H1 (cell line): ENCODE data around the gene RCBTB1. TPM values are rescaled to one million over a fixed set of nuclear protein-coding genes. Genes with fewer than 3 reads are reported as not detected.

Experiments
- CTCF ChIA-PET: fragments of 300-600 bp; sonication (Branson Sonifier 250); formaldehyde crosslinking; loops from one replicate; lab custom pipeline; 2021; ENCODE audit not compliant: partially characterized antibody; lab: Charles Lee
- POLR2A ChIA-PET: fragments of 300-600 bp; sonication (Branson Sonifier 250); formaldehyde crosslinking; loops from one replicate; lab custom pipeline; 2021; ENCODE audit warnings: inconsistent platforms; ENCODE audit not compliant: partially characterized antibody; lab: Charles Lee
- DNase-seq, 2 experiments: peaks; one replicate each; pipeline versions ENCODE4 v3.0.0 to v3.0.0-alpha.2; 2010 to 2022; ENCODE audit warnings: low spot score in 2 of 2, low read depth in 1 of 2, mixed read lengths in 1 of 2
- FAIRE-seq: peaks from 2 replicates; lab custom pipeline; 2011; peaks lifted over from hg19 to GRCh38; lab: Jason Lieb, UNC
- H2AFZ ChIP-seq: 2 replicates; pipeline ENCODE4 v1.8.1; 2012; ENCODE audit warnings: low read length, inconsistent platforms
- H2AK5ac ChIP-seq: 2 replicates; pipeline ENCODE4 v1.6.1; 2013; ENCODE audit warnings: low read depth, low read length
- H2BK120ac ChIP-seq: replicated peaks from 2 replicates; pipeline ENCODE3; 2013; ENCODE audit warnings: low read depth, low read length, inconsistent platforms
- H2BK12ac ChIP-seq: 2 replicates; pipeline ENCODE4 v1.6.1; 2013; ENCODE audit warnings: low read depth, low read length
- H2BK15ac ChIP-seq: 2 replicates; pipeline ENCODE4 v1.6.1; 2013; ENCODE audit warnings: low read length
- H2BK20ac ChIP-seq: 2 replicates; pipeline ENCODE4 v1.6.1; 2013; ENCODE audit warnings: low read length
- H2BK5ac ChIP-seq: 2 replicates; pipeline ENCODE4 v1.6.1; 2013; ENCODE audit warnings: low read depth, low read length
- H3K14ac ChIP-seq: 2 replicates; pipeline ENCODE4 v1.6.1; 2013; ENCODE audit warnings: inconsistent platforms; ENCODE audit not compliant: insufficient read length
- H3K18ac ChIP-seq: 2 replicates; pipeline ENCODE4 v1.6.1; 2013; ENCODE audit warnings: low read length; ENCODE audit errors: extremely low read depth
- H3K23ac ChIP-seq: 2 replicates; pipeline ENCODE4 v1.6.1; 2013; ENCODE audit warnings: inconsistent platforms; ENCODE audit not compliant: insufficient read length
- H3K23me2 ChIP-seq: 2 replicates; pipeline ENCODE4 v1.6.1; 2013; ENCODE audit warnings: low read depth, low read length
- H3K27ac ChIP-seq: 2 replicates; pipeline ENCODE4 v1.6.1; 2011; ENCODE audit warnings: low read depth, low read length, inconsistent platforms
- H3K27me3 ChIP-seq, 4 experiments: replicated peaks in 1 of 4; 1 replicate in 1 of 4; 2 replicates in 3 of 4; pipeline versions ENCODE4 v1.6.1 to v1.8.1; 2011 to 2013; ENCODE audit warnings: low read length in 3 of 4, mild to moderate bottlenecking in 3 of 4, inconsistent platforms in 2 of 4, mixed read lengths in 2 of 4, moderate library complexity in 1 of 4; ENCODE audit not compliant: control insufficient read depth in 3 of 4, insufficient read depth in 3 of 4; ENCODE audit errors: extremely low read depth in 1 of 4
- H3K36me3 ChIP-seq, 4 experiments: 2 replicates each; pipeline versions ENCODE4 v1.6.1 to v1.8.1; 2011 to 2013; ENCODE audit warnings: mild to moderate bottlenecking in 4 of 4, low read length in 3 of 4, moderate library complexity in 2 of 4, control low read depth in 1 of 4, inconsistent platforms in 1 of 4; ENCODE audit not compliant: insufficient read depth in 4 of 4, control insufficient read depth in 2 of 4
- H3K4ac ChIP-seq: replicated peaks from 2 replicates; pipeline ENCODE3; 2013; ENCODE audit warnings: low read length, low read depth, mixed read lengths, inconsistent platforms; ENCODE audit not compliant: insufficient read length
- H3K4me1 ChIP-seq, 4 experiments: replicated peaks in 1 of 4; 1 replicate in 1 of 4; 2 replicates in 3 of 4; pipeline versions ENCODE4 v1.6.1 to v1.8.1; 2011 to 2013; ENCODE audit warnings: low read length in 3 of 4, inconsistent platforms in 2 of 4, mixed read lengths in 1 of 4; ENCODE audit not compliant: insufficient read depth in 4 of 4, control insufficient read depth in 3 of 4
- H3K4me2 ChIP-seq, 2 experiments: 2 replicates each; pipeline versions ENCODE4 v1.6.1 to v1.8.1; 2011 to 2013; ENCODE audit warnings: low read depth in 2 of 2, low read length in 2 of 2, control low read depth in 1 of 2, inconsistent platforms in 1 of 2, mild to moderate bottlenecking in 1 of 2; ENCODE audit not compliant: insufficient read depth in 1 of 2
- H3K4me3 ChIP-seq, 4 experiments: fragments of 200-600, 300-600 bp in 1 of 4; sonication (generic), shearing (Covaris generic), sonication (Bioruptor Twin) in 1 of 4; 2 replicates each; pipeline versions ENCODE4 v1.5.1 to v1.8.1; 2011 to 2016; ENCODE audit warnings: low read length in 4 of 4, low read depth in 3 of 4, control low read depth in 2 of 4, inconsistent platforms in 2 of 4, mild to moderate bottlenecking in 2 of 4, mixed read lengths in 1 of 4, moderate library complexity in 1 of 4; ENCODE audit not compliant: insufficient read depth in 2 of 4; ENCODE audit errors: extremely low read depth in 1 of 4
- H3K56ac ChIP-seq: replicated peaks from 2 replicates; pipeline ENCODE3; 2013; ENCODE audit warnings: low read depth, mild to moderate bottlenecking, mixed read lengths, low read length, inconsistent platforms; ENCODE audit not compliant: insufficient read length
- H3K79me1 ChIP-seq: 2 replicates; pipeline ENCODE4 v1.6.1; 2013; ENCODE audit warnings: low read depth, low read length, control low read depth
- H3K79me2 ChIP-seq, 2 experiments: 2 replicates each; pipeline versions ENCODE4 v1.6.1 to v1.8.1; 2012 to 2013; ENCODE audit warnings: low read length in 2 of 2, mild to moderate bottlenecking in 2 of 2, inconsistent platforms in 1 of 2; ENCODE audit not compliant: insufficient read depth in 2 of 2, control insufficient read depth in 1 of 2
- H3K9ac ChIP-seq, 4 experiments: replicated peaks in 1 of 4; 1 replicate in 1 of 4; 2 replicates in 3 of 4; pipeline versions ENCODE4 v1.6.1 to v1.8.1; 2011 to 2013; ENCODE audit warnings: low read depth in 3 of 4, low read length in 3 of 4, control low read depth in 2 of 4, mild to moderate bottlenecking in 2 of 4, moderate library complexity in 2 of 4, inconsistent platforms in 1 of 4; ENCODE audit errors: extremely low read depth in 1 of 4
- H3K9me3 ChIP-seq, 2 experiments: 2 replicates each; pipeline versions ENCODE4 v1.6.1 to v1.8.1; 2012 to 2013; ENCODE audit warnings: mild to moderate bottlenecking in 2 of 2, moderate library complexity in 2 of 2, control low read depth in 1 of 2, inconsistent platforms in 1 of 2, low read depth in 1 of 2, low read length in 1 of 2, mixed read lengths in 1 of 2; ENCODE audit not compliant: insufficient read depth in 2 of 2
- H4K20me1 ChIP-seq, 2 experiments: replicated peaks in 1 of 2; 2 replicates each; pipeline versions ENCODE3 to v1.8.1; 2011 to 2013; ENCODE audit warnings: inconsistent platforms in 2 of 2, low read length in 2 of 2, mild to moderate bottlenecking in 1 of 2; ENCODE audit not compliant: insufficient read depth in 2 of 2, control insufficient read depth in 1 of 2
- H4K5ac ChIP-seq: 2 replicates; pipeline ENCODE4 v1.6.1; 2013; ENCODE audit warnings: low read length, low read depth, mixed read lengths, inconsistent platforms; ENCODE audit not compliant: insufficient read length
- H4K8ac ChIP-seq: 2 replicates; pipeline ENCODE4 v1.8.0; 2013; ENCODE audit warnings: mild to moderate bottlenecking, moderate library complexity, low read length, inconsistent platforms; ENCODE audit not compliant: insufficient read depth; ENCODE audit errors: extremely low read depth
- H4K91ac ChIP-seq: replicated peaks from 2 replicates; pipeline ENCODE3; 2013; ENCODE audit warnings: low read length, mixed read lengths, inconsistent platforms; ENCODE audit not compliant: insufficient read length
- EZH2 ChIP-seq: fragments of 200-600 bp; sonication (generic); IDR thresholded peaks from 2 replicates; pipeline ENCODE4 v1.7.1; 2012; ENCODE audit warnings: low read depth, mild to moderate bottlenecking, moderate library complexity, low read length, inconsistent platforms; ENCODE audit not compliant: severe bottlenecking
- GABPA ChIP-seq: IDR thresholded peaks from 2 replicates; pipeline ENCODE4 v1.6.1; 2011; ENCODE audit warnings: mild to moderate bottlenecking, low read length, moderate library complexity, borderline replicate concordance; ENCODE audit not compliant: insufficient read depth
- GTF2F1 ChIP-seq: IDR thresholded peaks from 2 replicates; pipeline ENCODE4 v1.6.1; 2012; ENCODE audit warnings: low read depth, low read length, improper control_type of control experiment, borderline replicate concordance
- RXRA ChIP-seq: IDR thresholded peaks from 2 replicates; pipeline ENCODE4 v1.6.1; 2011; ENCODE audit warnings: low read depth, mild to moderate bottlenecking, low read length, moderate library complexity; ENCODE audit not compliant: insufficient read depth
- SAP30 ChIP-seq: fragments of 300-600 bp; sonication (generic); IDR thresholded peaks from 2 replicates; pipeline ENCODE4 v1.7.1; 2012; ENCODE audit warnings: low read length, moderate library complexity, mild to moderate bottlenecking, inconsistent platforms; ENCODE audit not compliant: insufficient read depth, insufficient replicate concordance
- SP1 ChIP-seq: IDR thresholded peaks from 2 replicates; pipeline ENCODE4 v1.6.1; 2011; ENCODE audit warnings: low read depth, low read length
- SP2 ChIP-seq: IDR thresholded peaks from 2 replicates; pipeline ENCODE4 v1.6.1; 2012; ENCODE audit warnings: mild to moderate bottlenecking, low read length, inconsistent platforms
- SRF ChIP-seq: IDR thresholded peaks from 2 replicates; pipeline ENCODE4 v1.6.1; 2011; ENCODE audit warnings: mild to moderate bottlenecking, low read depth, low read length, moderate library complexity
- TAF7 ChIP-seq: optimal IDR thresholded peaks from 2 replicates; pipeline ENCODE3; 2011; ENCODE audit warnings: low read depth, mild to moderate bottlenecking, inconsistent platforms, low read length, moderate library complexity, borderline replicate concordance
- TEAD4 ChIP-seq: IDR thresholded peaks from 2 replicates; pipeline ENCODE4 v1.6.1; 2012; ENCODE audit warnings: low read depth, low read length, inconsistent platforms, mixed read lengths
- ZNF274 ChIP-seq: IDR thresholded peaks from 2 replicates; pipeline ENCODE4 v1.7.0; 2012; ENCODE audit warnings: low read length, borderline replicate concordance; ENCODE audit errors: extremely low read depth
- WGBS, 2 experiments: shearing (Covaris generic) in 1 of 2; methylation state at CpG; one replicate each; pipeline versions ENCODE4 v1.1.6 to v1.1.7; 2013 to 2015; ENCODE audit warnings: low lambda C conversion rate in 2 of 2, mixed read lengths in 2 of 2, inconsistent platforms in 1 of 2, low coverage in 1 of 2, missing lambda C conversion rate in 1 of 2; ENCODE audit not compliant: insufficient replicate concordance in 2 of 2, insufficient coverage in 1 of 2, insufficient read length in 1 of 2; ENCODE audit errors: extremely low coverage in 1 of 2, missing lambda C conversion rate in 1 of 2; 5-methylcytosine and 5-hydroxymethylcytosine counted together
- polyA plus RNA-seq, 7 experiments: library from polyadenylated mRNA; depleted of rRNA in 3 of 7; stranded (reverse) in 5 of 7; unstranded in 2 of 7; fragments of >200 nt in 5 of 7; fragments of 200-250 nt in 2 of 7; gene quantifications; 1 replicate in 5 of 7; 2 replicates in 1 of 7; 4 replicates in 1 of 7; pipeline versions ENCODE4 v1.2.1 to v1.2.3, GENCODE V29; 2011 to 2013; ENCODE audit warnings: missing spikeins in 2 of 7, mixed read lengths in 2 of 7
- total RNA-seq: library from RNA; stranded (reverse); fragmentation: NEBNext Ultra II Directional; extraction: Animal tissue kit (Norgen Biotek cat#: 25700); gene quantifications from 2 replicates; pipeline ENCODE4 v1.2.1, GENCODE V29; 2021
- TF ChIP-seq, protein P1 (sequence below): IDR thresholded peaks from 2 replicates; pipeline ENCODE4 v1.6.1; 2011; ENCODE audit warnings: low read length, improper control_type of control experiment

The RCBTB1 gene
- total and polyA plus RNA-seq, 2 of the 8 experiments (the other 6 are each of a cell fraction or from before 2014, with no cell fraction given), result 13.7 to 29.8 TPM

- Histone ChIP-seq H2AFZ (no peak overlapping the region), H3K4me2 (no peak overlapping the region), H3K23me2 (no peaks in the 10 kb centered on the region), H3K27ac (no peak overlapping the region), H3K4me3 (no peak overlapping the region), H2BK15ac (no peak overlapping the region), H3K36me3 (peaks cover 0 to 18% (median 3%) of the 10 kb centered on the region in 4 experiments; a peak in 4 of 8 replicates), H3K9ac (no peak overlapping the region), H3K14ac (no peak overlapping the region), H2BK20ac (no peak overlapping the region), H3K9me3 (no peaks in the 10 kb centered on the region), H2AK5ac (no peak overlapping the region), H2BK5ac (no peak overlapping the region), H4K91ac (no peak overlapping the region), H3K4ac (no peak overlapping the region), H3K79me2 (no peaks in the 10 kb centered on the region), H2BK120ac (no peak overlapping the region), H3K23ac (no peak overlapping the region), H3K56ac (no peak overlapping the region), H2BK12ac (no peak overlapping the region), H4K5ac (no peak overlapping the region), H4K20me1 (peaks cover 0 to 2% of the 10 kb centered on the region in 2 experiments), H3K4me1 (no peaks in the 10 kb centered on the region), H4K8ac (no peak overlapping the region; the same call in 1 of the 2 replicates), H3K18ac (no peak overlapping the region), H3K79me1 (no peaks in the 10 kb centered on the region), H3K27me3 (no peaks in the 10 kb centered on the region)
- no peak for FAIRE-seq
- DNase-seq, result no peak
- ChIA-PET CTCF (no interaction called here), POLR2A (no interaction called here)
- 79% methylated on average over 7 of the region's 7 CpGs; no CpG with 5 or more reads in 1 of the 2 experiments for WGBS, 2 experiments
- no peak for TF ChIP-seq ZNF274
- no peak for TF ChIP-seq EZH2
- TF ChIP-seq GABPA, result no peak
- TF ChIP-seq GTF2F1, result no peak
- no peak for TF ChIP-seq TEAD4
- no peak for TF ChIP-seq SRF
- TF ChIP-seq SP2, result no peak
- TF ChIP-seq TAF7, result no peak
- TF ChIP-seq, protein P1, sequence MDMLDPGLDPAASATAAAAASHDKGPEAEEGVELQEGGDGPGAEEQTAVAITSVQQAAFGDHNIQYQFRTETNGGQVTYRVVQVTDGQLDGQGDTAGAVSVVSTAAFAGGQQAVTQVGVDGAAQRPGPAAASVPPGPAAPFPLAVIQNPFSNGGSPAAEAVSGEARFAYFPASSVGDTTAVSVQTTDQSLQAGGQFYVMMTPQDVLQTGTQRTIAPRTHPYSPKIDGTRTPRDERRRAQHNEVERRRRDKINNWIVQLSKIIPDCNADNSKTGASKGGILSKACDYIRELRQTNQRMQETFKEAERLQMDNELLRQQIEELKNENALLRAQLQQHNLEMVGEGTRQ, result no peak
- no peak for TF ChIP-seq SP1
- no peak for TF ChIP-seq RXRA
- TF ChIP-seq SAP30, result no peak
Measured at GRCh38 chr13:49533591-49534269, 51.6 kb downstream of the RCBTB1 start.
